Central memory CD8-positive, alpha-beta T cell (primary cell): Measurements from ENCODE around the gene SP100.

ENCODE experiments used
- ATAC-seq: fragments of 150-1000 bp; cut with Tn5 transposase; replicated peaks from 2 replicates; pipeline ENCODE4 v1.10.0; 2022; ENCODE audit warnings: mild to moderate bottlenecking, moderate FRiP score, moderate number of reproducible peaks; ENCODE audit not compliant: poor library complexity, severe bottlenecking; ENCODE audit errors: extremely low read depth
- DNase-seq, 2 donors: peaks; one replicate each; pipeline ENCODE4 v3.0.0; 2021; ENCODE audit warnings: low spot score in 2 of 2
- H3K27ac Mint-ChIP-seq: one replicate; pipeline ENCODE4 v1.8.0; 2022; ENCODE audit warnings: low read depth, mild to moderate bottlenecking, moderate library complexity, mixed read lengths
- H3K27me3 Mint-ChIP-seq: one replicate; pipeline ENCODE4 v1.8.0; 2022; ENCODE audit warnings: mixed read lengths
- H3K36me3 Mint-ChIP-seq: one replicate; pipeline ENCODE4 v1.8.0; 2022; ENCODE audit warnings: mild to moderate bottlenecking, moderate library complexity, mixed read lengths; ENCODE audit not compliant: insufficient read depth
- H3K4me1 Mint-ChIP-seq: one replicate; pipeline ENCODE4 v1.8.0; 2022; ENCODE audit warnings: mixed read lengths
- H3K4me3 Mint-ChIP-seq: one replicate; pipeline ENCODE4 v1.8.0; 2022; ENCODE audit warnings: mild to moderate bottlenecking, moderate library complexity, mixed read lengths
- H3K9me3 Mint-ChIP-seq: one replicate; pipeline ENCODE4 v1.8.0; 2022; ENCODE audit warnings: mixed read lengths

SP100 gene

GRCh38 chr2:230583581-230583980 is 167.6 kb downstream of the SP100 start:
- Mint-ChIP-seq H3K27me3 (no peaks in the 10 kb centered on the region), H3K4me3 (no peak overlapping the region), H3K9me3 (no peaks in the 10 kb centered on the region), H3K4me1 (peaks cover 14% of the 10 kb centered on the region), H3K36me3 (no peaks in the 10 kb centered on the region), H3K27ac (peak overlapping the region; percentile 44)
- ATAC-seq (no peak), DNase-seq (no peak)

- H3K4me3 Mint-ChIP-seq: no peak overlapping the region
- H3K36me3 Mint-ChIP-seq: no peaks in the 10 kb centered on the region
- no peak overlapping the region for H3K27ac Mint-ChIP-seq
- peaks cover 10% of the 10 kb centered on the region for H3K9me3 Mint-ChIP-seq
- H3K4me1 Mint-ChIP-seq: peaks cover 35% of the 10 kb centered on the region
- ATAC-seq: no peak
- DNase-seq: no peak
- no peaks in the 10 kb centered on the region for H3K27me3 Mint-ChIP-seq
Observed at GRCh38 chr2:230586328-230586982, 170.5 kb downstream of the SP100 start.

GRCh38 chr2:230589025-230589424 is 173.0 kb downstream of the SP100 start:
- no peak overlapping the region for H3K4me3 Mint-ChIP-seq
- DNase-seq (no peak), ATAC-seq (no peak)
- no peaks in the 10 kb centered on the region for H3K27me3 Mint-ChIP-seq
- H3K36me3 Mint-ChIP-seq: no peaks in the 10 kb centered on the region
- peaks cover 37% of the 10 kb centered on the region for H3K4me1 Mint-ChIP-seq
- H3K9me3 Mint-ChIP-seq: peaks cover 10% of the 10 kb centered on the region
- peak overlapping the region; percentile 65 for H3K27ac Mint-ChIP-seq

GRCh38 chr2:230589497-230590015 is 173.6 kb downstream of the SP100 start:
- Mint-ChIP-seq H3K36me3 (no peaks in the 10 kb centered on the region), H3K9me3 (peaks cover 10% of the 10 kb centered on the region), H3K4me1 (peaks cover 38% of the 10 kb centered on the region), H3K27me3 (no peaks in the 10 kb centered on the region), H3K27ac (peak overlapping the region; percentile 65), H3K4me3 (no peak overlapping the region)
- ATAC-seq (peak; percentile 46), DNase-seq (no peak)

DNA sequence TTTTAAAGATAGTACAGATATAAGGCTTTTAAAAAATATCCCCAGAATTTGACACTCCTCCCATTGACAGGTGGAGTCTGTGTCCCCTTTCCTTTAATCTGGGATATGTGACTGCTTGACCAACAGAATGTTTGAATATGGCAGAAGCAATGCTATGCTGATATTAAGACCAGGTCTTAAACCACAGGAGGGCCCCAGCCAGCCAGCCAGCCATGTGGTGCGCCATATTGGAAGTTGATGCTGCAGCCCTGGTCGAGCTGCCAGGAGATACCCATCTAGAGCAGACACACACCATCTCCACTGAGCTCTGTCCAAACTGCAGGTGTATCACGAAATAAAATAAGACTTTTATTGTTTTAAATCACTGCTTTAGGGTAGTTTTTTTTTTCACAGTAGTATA is 174.3 kb downstream of the SP100 start:
- Mint-ChIP-seq H3K9me3 (peaks cover 10% of the 10 kb centered on the region), H3K27ac (peak overlapping the region; percentile 38), H3K4me1 (peaks cover 43% of the 10 kb centered on the region), H3K36me3 (no peaks in the 10 kb centered on the region), H3K4me3 (no peak overlapping the region), H3K27me3 (no peaks in the 10 kb centered on the region)
- ATAC-seq (no peak), DNase-seq (no peak)

DNA sequence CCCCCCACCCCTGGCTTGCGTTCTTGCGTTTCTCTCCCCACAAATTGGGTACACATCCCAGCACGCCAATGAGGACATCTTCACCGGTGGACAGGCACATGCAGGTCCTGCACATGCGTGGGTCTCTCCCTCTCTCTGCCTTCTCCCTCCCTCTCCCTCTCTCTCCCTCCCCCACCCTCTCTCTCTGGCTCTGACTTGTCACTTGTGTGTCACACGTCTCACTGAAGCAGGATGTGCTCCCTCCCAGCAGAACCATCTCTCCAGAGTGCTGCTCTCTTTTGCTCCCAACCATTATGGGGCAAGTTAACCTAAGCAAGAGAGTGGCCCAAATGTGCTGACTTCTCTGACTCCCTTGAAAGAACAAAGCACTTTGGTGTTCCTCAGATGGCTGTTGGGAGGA is 175.8 kb downstream of the SP100 start:
- Mint-ChIP-seq H3K36me3 (no peaks in the 10 kb centered on the region), H3K27me3 (no peaks in the 10 kb centered on the region), H3K9me3 (peaks cover 10% of the 10 kb centered on the region), H3K4me1 (peaks cover 47% of the 10 kb centered on the region), H3K27ac (peak overlapping the region; percentile 56), H3K4me3 (no peak overlapping the region)
- peak; percentile 40 for ATAC-seq
- no peak for DNase-seq

DNA sequence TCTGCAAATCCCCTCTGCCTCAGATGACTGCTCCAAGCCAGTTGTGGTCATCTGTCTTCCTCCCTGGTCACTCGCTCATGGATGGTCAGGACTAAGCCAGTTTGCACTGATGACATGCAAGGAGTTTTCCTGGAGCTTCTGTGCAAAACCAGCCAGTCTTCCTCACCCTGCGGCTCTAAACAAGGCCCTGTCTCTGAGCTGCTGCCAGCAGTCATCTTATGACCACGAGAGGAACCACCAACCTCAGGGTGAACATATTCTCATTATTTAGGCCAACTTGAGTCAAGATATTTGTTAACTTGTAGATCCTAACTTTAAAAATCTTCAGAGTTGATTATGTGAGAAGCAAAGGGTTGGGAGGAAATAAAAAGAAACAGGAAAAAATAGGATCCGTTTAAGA is 176.8 kb downstream of the SP100 start:
- Mint-ChIP-seq H3K27ac (no peak overlapping the region), H3K36me3 (no peaks in the 10 kb centered on the region), H3K27me3 (no peaks in the 10 kb centered on the region), H3K9me3 (peaks cover 10% of the 10 kb centered on the region), H3K4me3 (no peak overlapping the region), H3K4me1 (peaks cover 52% of the 10 kb centered on the region)
- no peak for DNase-seq
- no peak for ATAC-seq
